HepG2 (cell line): ENCODE measurements around the gene CEACAM8.

Experiments
- ZHX1 ChIP-seq: sonication (generic); formaldehyde crosslinking; IDR thresholded peaks from 2 replicates; pipeline ENCODE4 v1.8.1; 2022; ENCODE audit warnings: low read depth, mild to moderate bottlenecking, missing genetic modification reagents
- ZNF33A ChIP-seq: sonication (generic); formaldehyde crosslinking; IDR thresholded peaks from 2 replicates; pipeline ENCODE4 v1.5.1; 2020; ENCODE audit warnings: missing genetic modification reagents, mild to moderate bottlenecking, moderate library complexity, borderline replicate concordance
- ZZZ3 ChIP-seq: sonication (generic); formaldehyde crosslinking; IDR thresholded peaks from 2 replicates; pipeline ENCODE4 v1.4.0; 2020; ENCODE audit warnings: missing genetic modification reagents, mild to moderate bottlenecking, borderline replicate concordance

GRCh38 chr19:42552086-42553065 is 42.3 kb downstream of the CEACAM8 start:
- TF ChIP-seq ZZZ3 (CRISPR knock-in tag), result no peak
- no peak for TF ChIP-seq ZHX1
- no peak for TF ChIP-seq ZNF33A (CRISPR knock-in tag)
